Hepatic stellate cell (primary cell): ENCODE data around the gene PGAP1.
A peak's percentile ranks its signal among the peaks of the same experiment; 100 is the strongest.

Source experiments
- DNase-seq: peaks from one replicate; pipeline ENCODE4 v3.0.0; 2011; ENCODE audit warnings: low spot score

PGAP1 gene

DNA sequence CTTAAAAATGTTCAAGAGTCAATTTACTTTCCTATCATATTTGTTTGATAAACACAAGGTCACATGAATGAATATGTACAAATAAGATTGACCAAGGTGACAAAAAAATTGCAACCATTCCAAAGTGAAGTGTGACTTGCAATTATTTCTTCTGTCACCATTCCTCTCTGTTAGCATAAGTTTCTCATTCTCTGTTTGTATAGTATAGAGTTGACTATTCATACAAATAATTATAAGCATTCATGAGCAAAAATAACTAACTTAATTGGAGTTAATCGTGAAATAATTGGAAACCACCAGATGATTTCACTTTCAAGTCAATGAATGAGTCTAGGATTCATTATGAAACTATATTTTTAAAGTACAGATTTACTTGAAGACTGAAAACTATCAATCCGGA is 42.1 kb downstream of the PGAP1 start:
- DNase-seq, result no peak

DNA sequence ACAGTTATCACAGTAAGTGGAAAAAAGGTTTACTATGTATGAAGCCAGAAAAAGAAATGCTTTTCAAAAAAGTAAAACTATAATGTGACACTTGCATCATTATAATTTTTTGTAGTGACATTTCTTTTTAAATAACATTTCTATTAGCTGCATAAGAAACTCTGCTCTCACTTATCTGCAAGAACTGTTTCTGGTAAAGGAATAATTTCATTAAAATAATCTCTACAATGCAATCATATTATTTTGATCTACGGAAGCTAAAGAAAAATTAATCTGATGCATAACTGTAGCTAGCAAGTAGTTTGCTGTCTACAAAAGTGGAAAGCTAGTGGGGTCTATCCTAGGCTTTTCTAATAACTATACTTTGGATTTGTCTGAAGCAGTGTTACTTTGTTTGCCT is 50.1 kb downstream of the PGAP1 start:
- DNase-seq, result no peak

DNA sequence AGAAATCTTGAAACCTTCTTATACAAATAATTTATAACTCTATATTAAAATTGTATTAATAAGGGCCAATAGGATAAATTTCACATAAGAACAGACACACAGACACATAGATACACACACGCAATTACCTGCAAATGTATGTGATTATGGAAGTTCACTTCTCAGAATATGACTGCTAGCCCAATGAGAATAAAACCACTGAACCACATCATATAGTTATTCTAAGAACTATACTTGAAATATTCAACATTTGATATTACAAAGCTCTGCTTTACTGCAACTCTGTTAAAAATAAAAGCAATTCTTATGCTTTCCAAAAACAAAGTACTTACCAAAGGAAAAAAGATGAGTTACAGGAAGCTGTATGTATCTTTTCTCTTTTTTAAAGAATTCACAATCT is 51.1 kb downstream of the PGAP1 start:
- no peak for DNase-seq

DNA sequence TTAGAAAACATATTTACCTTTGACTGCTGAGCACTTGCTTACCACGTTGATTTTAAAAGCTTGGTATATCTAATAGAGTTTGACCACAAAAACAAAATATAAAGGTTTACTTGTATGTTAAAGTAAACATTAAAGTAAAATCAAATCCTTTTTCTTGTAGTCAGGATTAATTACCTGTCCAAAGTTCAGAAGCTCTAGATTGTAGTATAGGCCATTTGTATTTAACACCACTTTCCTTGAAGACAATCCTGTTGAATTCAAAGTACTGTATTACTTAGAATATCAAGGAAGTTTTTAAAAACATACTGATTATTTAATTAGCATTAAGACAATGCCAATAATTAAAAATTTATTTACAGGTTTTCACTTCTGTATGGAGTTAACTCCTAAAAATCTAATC is 53.0 kb downstream of the PGAP1 start:
- no peak for DNase-seq

DNA sequence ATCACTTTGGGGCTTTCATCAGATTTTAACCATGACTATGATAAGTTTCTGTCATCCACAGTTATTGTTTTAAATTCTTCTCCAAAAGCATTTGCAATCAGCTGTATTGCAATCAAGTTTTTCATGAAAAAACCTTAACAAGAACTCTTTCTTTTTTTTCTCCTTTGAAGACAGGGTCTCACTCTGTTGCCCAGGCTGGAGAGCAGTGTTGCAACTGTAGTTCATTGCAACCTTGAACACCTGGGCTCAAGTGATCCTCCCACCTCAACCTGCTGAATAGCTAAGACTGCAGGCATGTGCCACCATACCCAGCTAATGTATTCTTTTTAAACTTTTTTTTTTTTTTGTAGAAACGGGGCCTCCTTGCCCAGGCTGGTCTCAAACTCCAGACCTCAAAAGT is 71.9 kb downstream of the PGAP1 start:
- no peak for DNase-seq

DNA sequence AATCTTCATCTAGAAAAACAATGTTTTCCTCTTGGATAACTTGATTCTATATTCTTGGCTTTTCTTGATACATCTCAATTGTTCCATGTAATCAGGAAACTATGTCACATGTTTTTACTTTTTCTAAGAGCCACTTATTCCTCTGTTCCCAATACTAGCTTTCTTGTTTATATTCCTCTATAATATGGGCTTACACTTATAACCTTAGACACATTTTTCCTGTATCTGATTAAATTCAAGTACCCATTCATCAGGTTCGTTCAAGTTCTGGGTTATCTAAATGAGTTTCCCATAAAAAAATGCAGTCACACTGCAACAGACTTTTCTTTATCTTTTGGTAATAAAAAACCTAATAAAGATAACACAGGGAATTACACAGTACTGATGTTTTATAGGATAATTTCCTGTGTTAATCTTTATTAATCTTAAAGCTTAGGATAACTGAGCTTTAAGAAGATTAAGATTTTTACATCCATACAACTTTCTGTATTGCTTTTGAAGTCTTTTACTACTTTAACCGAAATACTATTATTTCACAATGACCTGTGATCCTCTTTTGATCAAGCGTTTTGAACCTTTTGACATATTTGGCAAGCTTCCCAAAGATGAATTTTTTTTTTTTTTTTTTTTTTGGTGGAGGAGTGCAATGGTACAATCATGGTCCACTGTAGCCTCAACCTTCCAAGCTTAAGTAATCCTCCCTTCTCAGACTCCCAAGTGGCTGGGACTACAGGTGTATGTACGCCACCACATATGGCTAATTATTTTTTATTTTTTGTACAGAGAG is 73.0 kb downstream of the PGAP1 start:
- no peak for DNase-seq

DNA sequence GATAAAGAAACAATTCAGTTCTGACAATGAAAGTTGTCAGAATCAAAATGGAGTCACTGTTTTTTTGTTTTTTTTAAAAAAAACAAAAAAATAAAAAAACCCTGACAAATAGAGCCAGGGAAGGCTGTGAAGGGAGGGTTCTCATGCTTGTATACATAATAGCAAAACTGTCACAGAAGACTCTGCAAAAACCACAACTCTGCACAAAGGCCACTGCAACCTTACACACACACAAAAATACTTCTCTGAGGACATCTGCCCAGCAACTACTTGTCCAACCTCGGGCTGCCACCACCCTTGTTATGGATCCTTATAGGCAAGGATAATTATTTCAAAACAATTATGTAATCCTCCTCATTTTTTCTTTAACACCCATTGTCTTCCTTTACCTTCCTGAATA is 75.4 kb downstream of the PGAP1 start:
- DNase-seq, result no peak

DNA sequence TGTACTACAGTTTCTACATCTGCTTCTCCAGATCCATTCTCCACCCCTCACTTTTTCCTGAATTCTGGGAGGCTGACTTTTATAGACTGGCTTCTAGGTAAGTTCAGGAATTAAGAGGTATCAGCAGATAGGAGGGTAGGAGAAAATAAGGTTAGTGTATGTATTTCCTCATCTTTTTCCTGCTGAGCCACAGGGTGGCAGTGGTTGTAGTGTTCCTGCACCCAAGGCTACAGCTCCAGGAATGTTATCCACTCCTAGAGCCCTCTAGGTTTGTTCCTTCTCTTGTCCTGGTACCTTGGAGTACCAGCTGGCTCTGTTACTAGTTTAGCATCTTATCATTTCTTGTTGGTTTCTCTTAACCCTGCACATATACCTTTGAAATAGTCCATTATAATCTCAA is 76.6 kb downstream of the PGAP1 start:
- peak; percentile 7 for DNase-seq

DNA sequence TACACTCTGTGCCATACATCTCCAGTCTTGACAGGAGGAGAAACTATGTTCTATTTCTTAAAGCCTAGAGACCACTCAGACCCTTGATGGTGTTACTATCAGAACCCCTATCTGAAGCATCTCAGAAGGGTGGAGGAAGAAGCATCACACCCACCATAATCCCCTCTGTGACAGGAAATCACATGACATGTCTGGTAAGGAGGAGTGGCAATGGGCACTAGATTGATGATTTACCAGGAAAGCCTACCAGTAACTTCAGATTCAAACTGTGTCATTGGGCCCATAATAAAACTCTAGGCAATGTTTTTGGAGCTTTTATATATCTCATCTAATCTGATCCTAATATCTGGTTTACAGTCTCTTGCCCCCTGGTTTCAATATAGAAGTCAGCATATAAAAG is 80.2 kb downstream of the PGAP1 start:
- no peak for DNase-seq

DNA sequence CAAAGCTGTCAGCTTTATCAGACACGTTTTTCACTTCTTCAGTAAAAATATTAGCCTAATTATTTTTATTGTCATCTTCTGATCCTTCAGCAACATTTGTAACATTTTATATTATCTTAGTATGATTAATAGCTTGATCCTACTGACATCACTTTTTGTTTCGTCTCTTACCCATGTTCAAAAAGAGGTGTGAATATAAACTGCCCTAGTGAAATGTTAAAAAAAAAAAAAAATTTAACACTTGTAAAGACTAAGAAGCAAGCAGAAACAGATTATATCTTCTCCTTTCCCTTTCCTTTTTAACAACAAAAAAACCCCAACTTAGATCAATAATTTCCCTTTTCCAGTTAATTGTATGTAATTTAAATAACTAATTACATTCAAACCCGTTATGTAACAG is 81.1 kb downstream of the PGAP1 start:
- DNase-seq, result no peak

DNA sequence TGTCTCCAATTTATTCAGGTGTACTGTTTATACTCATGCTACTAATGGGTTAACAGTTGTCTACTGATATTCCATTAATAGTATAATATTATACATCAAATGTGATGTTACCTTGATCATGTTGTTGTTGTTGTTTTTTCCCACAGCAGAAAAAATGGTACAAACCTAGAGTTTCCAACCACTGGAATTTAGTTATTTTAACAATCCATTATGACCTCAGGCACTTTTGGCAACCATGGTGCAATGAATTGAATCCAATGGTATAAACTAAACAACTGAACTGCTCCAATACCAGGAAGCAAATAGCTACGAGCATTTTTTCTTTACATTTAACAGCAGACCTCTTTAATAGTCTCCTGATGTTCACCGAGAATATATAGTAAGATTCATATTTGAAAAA is 86.3 kb downstream of the PGAP1 start:
- DNase-seq, result no peak

DNA sequence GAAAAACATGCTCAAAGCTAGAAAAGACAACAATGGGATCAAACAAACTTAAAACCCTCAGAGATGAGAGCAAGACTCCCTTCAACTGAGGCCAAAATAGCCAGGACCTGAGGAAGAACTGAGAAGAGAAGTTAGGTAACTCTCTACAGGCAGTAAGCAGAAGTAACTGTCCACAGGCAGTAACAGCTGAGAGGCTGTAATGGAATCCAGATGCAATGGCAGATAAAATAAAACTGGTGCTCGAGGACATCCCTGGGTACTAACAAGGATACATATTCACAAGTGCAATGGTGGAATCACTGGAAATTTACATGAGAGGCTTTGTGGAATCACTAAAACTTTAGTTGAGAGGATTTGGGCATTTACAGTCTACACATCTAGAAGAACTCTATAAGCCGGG is 86.9 kb downstream of the PGAP1 start:
- DNase-seq, result no peak

DNA sequence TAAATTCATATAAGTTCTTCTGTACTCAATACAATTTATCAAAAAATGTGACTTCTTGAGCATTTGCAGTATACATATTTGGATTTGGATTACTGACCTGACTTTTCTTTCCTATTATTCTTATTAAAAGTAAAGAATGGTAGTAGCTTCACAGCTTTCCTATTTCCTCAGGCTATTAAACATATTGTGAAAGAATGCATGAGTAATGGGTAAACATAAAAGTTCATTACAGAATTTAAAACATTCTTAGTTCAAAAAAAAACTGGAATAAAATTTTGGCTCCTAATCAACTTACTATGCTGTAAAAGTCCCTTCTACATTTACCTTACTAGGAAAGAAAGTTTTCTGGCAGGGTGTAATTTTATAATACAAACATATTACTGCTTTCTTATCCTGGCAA is 90.1 kb downstream of the PGAP1 start:
- no peak for DNase-seq

DNA sequence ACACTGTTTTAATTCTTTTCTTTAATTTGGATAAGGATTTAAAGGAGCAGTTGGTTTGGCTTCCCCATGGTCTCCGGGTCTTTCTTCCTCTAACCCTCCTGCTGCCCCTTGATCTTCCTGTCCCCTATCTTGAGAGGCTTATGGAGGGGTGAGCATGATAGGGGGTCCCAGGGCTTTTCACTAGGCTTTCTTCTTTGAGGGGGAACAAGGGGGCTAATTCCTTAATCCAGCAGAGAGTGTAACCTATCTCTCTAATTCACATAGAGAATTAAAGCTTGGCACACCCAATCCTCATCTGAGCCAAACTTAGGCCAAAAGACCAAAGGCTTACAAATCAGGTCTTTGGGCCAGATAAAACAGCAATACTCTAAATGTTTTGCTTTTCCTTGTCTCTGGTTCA is 95.8 kb downstream of the PGAP1 start:
- DNase-seq, result no peak

DNA sequence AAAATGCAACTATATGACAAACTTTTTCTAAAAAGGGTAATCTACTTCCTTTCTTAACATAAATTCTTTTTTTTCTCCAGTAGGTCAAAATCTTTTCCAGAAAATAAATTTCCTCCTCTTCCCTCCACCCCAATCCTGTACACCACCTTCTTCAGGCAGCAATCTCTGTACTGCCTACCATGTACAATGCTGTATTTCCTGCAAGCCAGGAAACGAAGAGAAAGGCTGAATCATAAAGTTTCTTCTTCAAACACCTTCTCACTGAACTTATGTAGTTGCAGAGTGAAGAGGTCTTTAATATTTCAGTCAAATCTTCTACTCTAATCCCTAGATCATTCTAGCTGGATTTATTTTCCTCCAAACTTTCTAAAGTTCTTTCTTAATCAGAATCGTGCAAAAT is 99.2 kb downstream of the PGAP1 start:
- no peak for DNase-seq

DNA sequence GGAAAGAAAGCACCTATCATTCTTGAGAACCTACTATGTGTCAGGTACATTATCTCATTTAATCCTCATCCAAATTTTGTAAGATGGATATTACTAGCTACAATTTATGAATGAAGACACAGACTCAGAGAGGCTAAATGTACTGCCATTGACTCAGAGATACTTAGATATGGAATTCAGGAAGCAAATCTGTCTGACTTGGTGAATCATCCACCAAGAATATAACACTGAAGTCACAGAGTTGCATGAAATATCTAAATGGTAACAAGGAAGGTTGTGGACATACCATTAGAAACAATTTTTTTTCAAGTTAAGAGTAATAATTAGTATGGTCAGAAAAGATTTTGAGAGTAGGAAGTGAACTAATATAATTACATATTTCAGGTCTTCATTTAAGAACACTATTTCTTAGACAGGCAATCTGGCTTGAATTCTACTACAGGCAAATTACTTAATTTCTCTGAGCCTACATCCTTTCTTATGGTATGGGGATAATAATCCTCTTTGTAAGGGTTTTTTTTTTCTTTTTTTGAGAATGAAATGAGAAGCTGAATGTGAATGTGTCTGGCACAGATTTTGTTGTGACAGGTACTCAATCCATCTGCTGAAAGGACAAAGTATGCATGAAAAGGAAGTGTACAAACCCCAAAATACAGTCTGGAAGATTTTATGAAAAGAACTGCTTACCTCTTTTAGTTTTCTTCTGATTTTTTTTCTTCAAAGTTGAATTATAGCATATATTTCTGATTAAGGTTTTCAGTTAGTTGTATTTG is 102.6 kb downstream of the PGAP1 start:
- peak; percentile 56 for DNase-seq

DNA sequence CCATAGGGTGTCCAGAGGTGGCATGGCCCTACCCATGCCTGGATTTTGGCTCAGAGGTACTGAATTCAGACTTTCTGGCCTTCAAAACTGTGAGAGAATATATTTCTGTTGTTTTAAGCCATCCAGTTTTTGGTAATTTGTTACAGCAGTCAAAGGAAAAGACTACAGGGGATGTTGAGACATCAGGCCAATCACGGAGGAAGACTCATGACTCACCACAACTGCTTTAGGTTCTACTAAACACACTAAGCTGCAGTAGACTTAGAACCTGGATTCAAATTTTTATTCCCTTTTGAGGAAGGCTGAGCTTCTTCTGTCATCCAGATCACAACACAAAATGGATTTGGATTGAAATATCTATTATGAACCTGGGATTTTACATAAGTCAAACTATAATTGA is 105.3 kb downstream of the PGAP1 start:
- DNase-seq, result no peak

DNA sequence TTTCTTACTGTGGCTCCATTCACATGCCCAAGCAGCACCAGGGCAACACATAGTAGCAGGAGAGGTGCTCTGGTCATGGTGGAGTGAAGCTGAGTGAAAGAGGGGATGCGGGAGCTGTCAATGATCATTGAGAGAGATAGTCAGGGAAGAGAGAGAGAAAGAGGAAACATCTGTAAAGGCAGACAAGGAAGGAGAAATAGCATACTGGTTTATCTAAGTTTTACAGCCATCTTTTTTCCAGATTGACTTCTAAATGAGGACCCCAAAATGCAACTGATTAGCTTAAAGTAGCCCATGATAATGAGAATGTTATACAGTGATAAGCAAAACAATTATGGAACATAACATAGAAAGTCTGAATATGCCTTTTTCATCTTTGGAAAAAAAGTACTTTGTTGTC is 117.2 kb downstream of the PGAP1 start, which contains the start of gene C2orf66:
Gene C2orf66, minus strand, starts transcription at position 96 of the 400 bp plus-strand sequence. Its CDS starts 19 bp downstream, at position 77.
- DNase-seq, result no peak

DNA sequence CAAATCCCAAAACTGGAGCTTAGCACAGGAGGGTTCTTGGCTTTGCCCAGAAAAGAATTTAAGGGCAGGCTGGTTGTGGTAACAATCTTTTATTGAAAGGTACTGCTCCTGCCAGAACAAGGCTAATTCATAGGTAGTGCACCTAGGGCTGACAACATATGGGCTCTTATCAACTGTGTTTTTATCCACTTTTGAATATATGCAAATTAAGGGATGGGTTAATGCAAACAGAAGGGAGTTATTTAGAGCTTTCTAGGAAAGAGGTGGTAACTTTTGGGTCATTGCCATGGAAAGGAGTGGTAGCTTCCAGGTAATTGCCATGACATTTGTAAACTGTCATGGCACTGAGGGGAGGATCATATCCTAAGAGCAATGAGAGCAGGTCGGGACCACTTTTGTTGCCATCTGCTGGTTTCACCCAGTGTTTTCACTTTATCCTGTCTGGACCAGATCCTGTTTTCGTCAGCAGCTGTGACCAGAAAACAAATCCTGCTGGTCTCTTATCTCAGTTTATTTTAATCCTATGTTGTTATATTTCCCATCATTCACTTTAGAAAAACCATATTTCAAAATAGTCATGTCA is 118.3 kb downstream of the PGAP1 start:
- no peak for DNase-seq

DNA sequence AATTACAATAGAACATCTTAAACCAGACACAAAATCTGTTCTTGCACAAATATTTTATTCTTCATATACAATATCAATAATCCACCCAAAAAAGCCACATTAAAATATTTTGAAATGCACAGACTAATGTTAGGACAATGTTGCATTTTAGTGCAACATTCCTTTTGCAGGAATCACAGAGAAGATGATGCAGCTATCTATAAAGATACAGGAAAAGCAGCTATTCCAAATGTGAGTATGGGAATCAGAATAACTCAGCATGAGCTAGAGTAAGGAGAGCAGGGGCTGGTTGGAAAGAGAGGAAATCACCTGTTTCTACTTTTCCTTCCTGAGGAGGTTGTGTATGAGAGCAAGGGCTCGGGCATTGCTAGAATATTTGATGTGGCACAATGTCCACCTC is 122.1 kb downstream of the PGAP1 start:
- DNase-seq, result no peak

DNA sequence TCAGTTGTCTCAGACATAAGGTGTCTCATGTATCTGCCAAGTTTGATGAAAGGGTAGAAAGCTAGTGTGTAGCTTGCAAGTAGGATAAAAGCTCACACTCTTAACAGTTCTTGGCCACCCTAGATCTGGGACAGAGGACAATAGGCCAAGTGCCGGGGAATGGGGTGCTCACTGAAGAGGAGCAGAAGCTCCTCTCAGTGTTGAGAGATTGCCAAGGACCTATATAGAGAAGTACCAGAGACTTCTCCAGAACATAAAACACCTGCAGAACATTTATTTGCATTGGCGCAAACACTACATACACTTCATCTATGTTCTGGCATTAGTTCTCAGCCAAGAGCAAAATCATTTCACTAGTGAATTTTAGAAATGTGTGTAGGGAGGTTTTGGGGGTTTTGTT is 124.1 kb downstream of the PGAP1 start:
- DNase-seq, result no peak

DNA sequence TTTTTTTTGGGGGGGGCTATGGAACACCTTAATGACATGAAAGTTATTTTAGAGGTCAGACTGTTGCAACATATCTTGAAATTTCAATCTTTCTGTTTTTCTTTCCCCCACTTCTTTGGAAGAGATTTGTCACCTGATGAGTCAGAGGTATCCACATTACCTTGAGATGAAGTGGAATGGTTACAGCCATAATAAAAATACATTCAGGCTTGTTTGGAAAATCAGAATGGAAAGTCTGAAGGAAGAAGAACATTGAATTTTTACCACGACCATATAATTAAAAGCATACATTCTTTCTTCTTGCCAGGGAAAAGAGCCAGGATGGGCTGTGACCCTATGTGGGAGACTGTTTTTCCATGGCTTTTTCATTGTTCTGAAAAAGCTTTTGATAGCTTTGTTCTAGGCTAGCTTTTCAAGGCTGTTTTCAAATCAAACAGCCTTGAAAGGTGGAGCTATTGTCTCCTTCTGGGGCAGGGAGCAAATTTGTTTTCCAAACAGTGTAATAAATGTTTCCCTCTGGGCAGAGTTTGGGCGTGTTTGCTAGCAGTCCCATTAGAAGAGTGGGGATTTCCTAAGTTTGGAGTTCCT is 124.7 kb downstream of the PGAP1 start:
- DNase-seq, result no peak

DNA sequence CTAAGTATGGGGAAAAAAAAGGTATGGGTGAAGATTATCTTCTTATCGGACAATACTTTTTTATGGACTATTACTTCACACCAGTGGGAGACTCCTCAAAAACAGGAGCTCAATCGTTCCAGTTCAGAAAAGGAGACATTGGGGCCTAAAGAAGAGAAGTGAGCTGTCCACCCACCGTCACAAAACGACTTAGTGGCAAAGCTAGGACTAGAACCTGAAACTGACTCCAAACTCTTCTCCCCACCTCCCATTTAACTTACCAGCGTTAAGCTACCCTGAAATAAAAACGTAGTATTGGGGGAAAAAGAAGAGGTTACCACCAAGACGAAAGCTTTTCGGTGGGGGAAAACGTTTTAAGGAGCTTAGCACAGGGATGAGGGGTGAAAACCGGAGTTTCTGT is 127.5 kb downstream of the PGAP1 start:
- no peak for DNase-seq
